ENCODE measurements around the gene DSCAM. TPM values are rescaled to one million over a fixed set of nuclear protein-coding genes. Genes with fewer than 3 reads are reported as not detected.

DSCAM gene
- total RNA-seq, 4 donors from 2014 or later = under 0.01 to 0.44 TPM; not detected in 2

DNA sequence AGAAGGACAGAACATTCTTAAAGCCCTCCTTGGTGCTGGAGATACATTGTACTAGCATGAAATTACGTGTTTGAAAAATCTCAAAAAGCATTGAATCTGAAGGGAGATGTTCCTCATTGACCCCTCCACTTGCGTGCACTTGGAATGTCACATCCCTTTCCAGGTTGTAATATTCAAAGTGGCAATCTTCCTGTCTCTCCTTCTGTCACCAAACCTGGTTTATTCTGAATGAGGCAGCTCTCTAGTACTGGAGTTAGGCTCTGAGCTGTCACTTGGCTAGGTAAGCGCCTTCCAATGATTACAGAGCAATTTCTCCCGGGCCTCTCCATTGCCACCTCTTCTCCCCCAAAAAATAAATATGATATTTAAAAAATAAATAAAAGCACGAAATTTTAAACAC lies 855 bp downstream of the DSCAM start:
- no peak overlapping the region for H3K27ac ChIP-seq
- TF ChIP-seq POLR2A (IDR thresholded peaks at IDR 0.05) (no peak), EP300 (IDR thresholded peaks at IDR 0.05) (no peak), CTCF (IDR thresholded peaks at IDR 0.05) (no peak)
- H3K36me3 ChIP-seq = no peaks in the 10 kb centered on the region
- peaks cover 0 to 25% of the 10 kb centered on the region in 2 donors for H3K27me3 ChIP-seq
- H3K4me3 ChIP-seq = no peak overlapping the region
- DNase-seq (ENCODE audit: low spot score in 2 of 2) = no peak
- H3K9me3 ChIP-seq = no peaks in the 10 kb centered on the region
- H3K4me1 ChIP-seq = peaks cover 0 to 14% (median 0%) of the 10 kb centered on the region in 4 donors
- WGBS, 2 donors = 35 to 38% methylated on average over 5 of the region's 5 CpGs

GRCh38 chr21:40845441-40845995 lies 1.4 kb downstream of the DSCAM start:
- Histone ChIP-seq H3K27me3 (peaks cover 0 to 27% of the 10 kb centered on the region in 2 donors), H3K36me3 (no peaks in the 10 kb centered on the region), H3K4me3 (no peak overlapping the region), H3K4me1 (peaks cover 0 to 14% (median 0%) of the 10 kb centered on the region in 4 donors), H3K27ac (no peak overlapping the region), H3K9me3 (no peaks in the 10 kb centered on the region)
- no peak for DNase-seq (ENCODE audit: low spot score in 2 of 2)
- TF ChIP-seq POLR2A (IDR thresholded peaks at IDR 0.05) = no peak
- no peak for TF ChIP-seq EP300 (IDR thresholded peaks at IDR 0.05)
- no peak for TF ChIP-seq CTCF (IDR thresholded peaks at IDR 0.05)
- WGBS, 2 donors = 66% methylated on average over 5 of the region's 5 CpGs

- DNase-seq (ENCODE audit: low spot score in 2 of 2) = no peak
- peaks cover 0 to 32% of the 10 kb centered on the region in 2 donors for H3K27me3 ChIP-seq
- TF ChIP-seq POLR2A (IDR thresholded peaks at IDR 0.05) (no peak), CTCF (IDR thresholded peaks at IDR 0.05) (no peak), EP300 (IDR thresholded peaks at IDR 0.05) (no peak)
- no peak overlapping the region for H3K4me3 ChIP-seq
- no peaks in the 10 kb centered on the region for H3K36me3 ChIP-seq
- H3K4me1 ChIP-seq = peaks cover 0 to 14% (median 0%) of the 10 kb centered on the region in 4 donors
- no peaks in the 10 kb centered on the region for H3K9me3 ChIP-seq
- H3K27ac ChIP-seq = no peak overlapping the region
- WGBS, 2 donors = 92% methylated on average over 5 of the region's 5 CpGs
Measured at GRCh38 chr21:40844935-40845334, 2.0 kb downstream of the DSCAM start.

DNA sequence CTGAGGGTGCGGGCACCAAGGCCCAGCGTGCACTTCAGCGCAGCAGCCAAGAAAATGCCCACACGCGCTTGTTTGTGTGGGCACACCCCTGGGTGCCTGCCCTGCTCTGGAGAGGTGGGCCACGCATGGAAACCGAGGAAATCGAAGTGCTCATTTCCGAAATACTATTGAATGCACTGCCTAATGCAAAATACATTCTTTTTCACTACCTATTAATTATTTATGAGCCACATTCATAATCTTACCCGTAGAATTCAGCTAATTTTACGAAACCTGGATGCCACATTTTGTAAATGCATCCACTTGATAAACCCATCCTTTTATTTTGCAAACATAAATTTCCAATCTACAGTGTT lies 4.8 kb downstream of the DSCAM start:
- WGBS, 2 donors = 51 to 52% methylated on average over 11 of the region's 11 CpGs
- Histone ChIP-seq H3K27ac (no peak overlapping the region), H3K4me1 (peaks cover 0 to 14% (median 0%) of the 10 kb centered on the region in 4 donors), H3K36me3 (no peaks in the 10 kb centered on the region), H3K4me3 (peak overlapping the region in 1 of 4 donors; percentile 34), H3K9me3 (no peaks in the 10 kb centered on the region), H3K27me3 (peaks cover 0 to 30% of the 10 kb centered on the region in 2 donors)
- DNase-seq (ENCODE audit: low spot score in 2 of 2) = no peak
- no peak for TF ChIP-seq EP300 (IDR thresholded peaks at IDR 0.05)
- no peak for TF ChIP-seq CTCF (IDR thresholded peaks at IDR 0.05)
- TF ChIP-seq POLR2A (IDR thresholded peaks at IDR 0.05) = no peak

DNA sequence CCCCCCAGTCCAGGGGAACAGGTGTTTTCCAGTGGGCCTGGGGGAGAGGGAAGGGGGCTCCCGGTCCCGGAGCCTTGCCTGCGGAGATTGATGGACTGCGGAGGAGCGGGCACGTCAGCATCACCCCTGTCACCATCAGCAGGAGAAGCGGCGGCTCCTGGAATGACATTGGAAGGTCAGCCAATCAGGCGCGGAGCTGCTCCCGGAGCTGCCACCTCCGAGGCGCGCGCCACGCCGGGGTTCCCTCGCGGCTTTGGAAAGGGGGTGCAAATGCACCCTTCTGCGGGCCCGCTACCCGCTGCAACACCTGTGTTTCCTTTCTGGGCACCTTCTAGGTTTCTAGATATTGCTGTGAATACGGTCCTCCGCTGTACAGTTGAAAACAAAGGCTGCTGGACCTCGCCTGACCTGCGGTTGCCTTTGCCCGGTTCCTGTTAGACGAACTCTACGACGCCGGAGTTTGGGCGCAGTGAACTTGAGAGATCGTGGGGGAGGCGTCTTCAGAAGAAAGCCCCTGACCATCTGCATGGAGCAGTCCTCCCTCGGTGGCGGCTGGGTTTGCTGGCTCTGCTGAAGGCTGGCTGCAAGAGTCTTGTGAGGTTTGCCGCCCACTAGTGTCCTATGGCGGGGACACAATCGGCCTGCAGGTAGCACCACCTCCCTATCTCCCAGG lies 5.3 kb downstream of the DSCAM start:
- peak overlapping the region in 2 of 4 donors; percentile 5 to 34 for H3K4me3 ChIP-seq
- H3K9me3 ChIP-seq = no peaks in the 10 kb centered on the region
- TF ChIP-seq EP300 (IDR thresholded peaks at IDR 0.05) = no peak
- peak in 3 of 5 experiments; percentile 25 to 28 (median 28) for TF ChIP-seq CTCF (IDR thresholded peaks at IDR 0.05)
- peaks cover 0 to 11% (median 0%) of the 10 kb centered on the region in 4 donors for H3K4me1 ChIP-seq
- H3K27me3 ChIP-seq = peaks cover 0 to 25% of the 10 kb centered on the region in 2 donors
- 1 to 7% methylated on average over 22 to 39 of the region's 39 CpGs for WGBS, 2 donors
- H3K27ac ChIP-seq = no peak overlapping the region
- H3K36me3 ChIP-seq = no peaks in the 10 kb centered on the region
- peak in 1 of 2 donors; percentile 12 for DNase-seq (ENCODE audit: low spot score in 2 of 2)
